Activated CD4-positive, alpha-beta T cell treated with anti-CD3 and anti-CD28 coated beads, Interleukin-2, Interleukin-6, amounts not matched to agents 100 ng/mL and 50 ng/mL, durations not matched to agents 16 hours and 8 hours (primary cell): Measurements from ENCODE around the gene GP5.

ENCODE experiments used
- DNase-seq: peaks from one replicate; pipeline ENCODE4 v3.0.0-alpha.2; 2020

GP5 gene

GRCh38 chr3:194375473-194376240 is 23.4 kb downstream of the GP5 start:
- DNase-seq: no peak

DNA sequence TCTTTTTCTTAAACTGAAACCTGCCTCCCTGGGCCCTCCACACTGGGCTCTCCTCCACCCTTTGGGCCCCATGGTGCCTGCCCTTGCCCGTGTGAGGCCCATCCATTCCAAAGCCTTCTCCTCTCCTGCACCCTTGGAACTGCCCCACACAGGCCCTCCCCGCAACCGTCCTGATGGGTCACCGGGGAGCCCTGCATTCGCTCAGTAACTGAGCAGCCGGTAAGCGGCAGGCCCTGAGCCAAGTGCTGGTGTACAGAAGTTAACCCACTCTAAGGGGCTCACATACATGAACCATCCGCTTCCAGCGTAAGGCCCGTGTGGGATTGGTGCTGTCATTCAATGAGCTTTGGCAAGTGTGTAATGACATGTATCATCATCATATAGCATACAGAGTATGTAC is 24.1 kb downstream of the GP5 start:
- DNase-seq: no peak

DNA sequence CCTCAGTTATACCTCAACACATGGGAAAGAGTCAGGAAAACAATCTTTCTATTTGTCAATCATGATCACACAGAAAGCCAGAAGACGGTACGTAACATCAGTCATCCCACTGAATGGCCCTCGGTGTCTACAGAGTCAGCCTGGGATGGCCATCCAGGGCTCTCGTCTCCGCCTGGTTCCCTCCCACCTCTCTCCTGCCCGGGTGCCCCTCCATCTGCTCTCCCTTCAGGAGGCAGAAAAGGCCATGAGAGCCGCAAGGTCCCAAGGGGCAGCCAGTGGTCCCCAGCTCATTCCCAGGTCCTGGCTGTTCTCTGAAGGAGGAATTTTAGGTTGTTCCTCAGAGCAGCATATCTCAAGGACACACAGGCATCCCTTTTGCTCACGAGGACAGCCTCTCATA is 25.2 kb downstream of the GP5 start:
- DNase-seq: no peak

- no peak for DNase-seq
These were observed 26.0 kb downstream of the GP5 start for GRCh38 chr3:194373028-194373427.

GRCh38 chr3:194370753-194371152 is 28.3 kb downstream of the GP5 start:
- DNase-seq: no peak

GRCh38 chr3:194369522-194370279 is 29.4 kb downstream of the GP5 start, which contains the start of gene LRRC15:
TSS of gene LRRC15 (minus strand) at chr3:194369743. CDS start at chr3:194361043, 8,700 bp downstream.
- DNase-seq: no peak

DNA sequence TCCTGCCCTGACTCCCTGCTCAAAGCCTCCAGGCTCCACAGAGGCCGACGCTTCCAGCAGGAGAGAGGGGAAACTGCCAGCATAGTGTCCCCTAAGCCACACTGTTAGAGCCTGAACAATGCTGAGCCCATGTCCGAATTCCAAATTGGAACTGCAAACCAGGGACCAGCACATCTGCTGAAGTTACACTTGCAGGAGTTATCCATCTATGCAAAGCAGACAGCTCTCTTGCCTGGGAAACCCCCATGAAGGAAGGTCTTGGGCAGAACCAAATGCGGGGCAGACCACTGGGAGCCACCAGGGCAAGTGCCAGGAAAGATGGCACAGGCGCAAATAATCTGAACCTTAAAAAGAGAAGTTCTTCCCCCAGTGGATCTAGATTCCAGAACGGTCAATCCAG is 30.1 kb downstream of the GP5 start:
- no peak for DNase-seq

DNA sequence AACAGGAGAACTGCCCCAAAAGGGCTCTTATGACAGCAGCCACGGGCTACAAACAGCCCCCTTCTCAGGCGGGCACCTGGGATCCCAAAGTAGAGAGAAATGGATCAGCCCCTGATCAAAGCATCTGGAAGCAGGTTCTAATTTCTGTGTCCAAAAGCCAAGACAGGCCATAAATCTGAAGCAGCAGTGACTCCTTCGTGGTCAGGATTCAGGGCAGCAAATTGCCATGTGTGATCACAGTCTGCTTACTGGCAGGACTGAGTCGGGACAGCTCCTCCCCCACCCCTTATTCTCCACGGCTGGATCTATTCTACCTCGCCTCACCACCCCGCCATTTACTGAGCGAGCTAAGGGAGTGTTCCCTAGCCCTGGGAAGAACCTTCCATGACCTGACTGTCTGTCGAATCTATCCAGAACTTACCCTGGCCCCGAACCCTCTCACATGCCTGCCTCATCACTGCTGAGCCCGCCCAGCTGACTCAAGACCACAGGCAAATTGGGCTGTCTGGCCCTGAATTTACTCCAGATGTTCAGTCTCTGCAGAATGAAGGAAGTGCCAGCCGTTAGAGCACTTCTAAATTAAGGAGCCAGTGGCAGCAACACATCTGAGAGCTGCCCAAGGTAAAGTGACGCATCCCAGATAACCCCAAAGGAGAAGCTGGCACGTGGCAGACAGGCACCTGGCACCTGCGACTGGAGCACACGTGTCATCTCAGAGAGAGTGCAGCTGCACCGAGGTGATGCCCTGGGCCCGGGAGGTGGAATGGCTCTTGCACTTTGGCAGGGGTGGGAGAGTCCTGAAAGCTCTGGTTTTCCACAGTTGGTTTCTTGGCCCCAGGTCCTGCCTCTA is 30.8 kb downstream of the GP5 start:
- DNase-seq: no peak

GRCh38 chr3:194365978-194366490 is 33.0 kb downstream of the GP5 start:
- no peak for DNase-seq

DNA sequence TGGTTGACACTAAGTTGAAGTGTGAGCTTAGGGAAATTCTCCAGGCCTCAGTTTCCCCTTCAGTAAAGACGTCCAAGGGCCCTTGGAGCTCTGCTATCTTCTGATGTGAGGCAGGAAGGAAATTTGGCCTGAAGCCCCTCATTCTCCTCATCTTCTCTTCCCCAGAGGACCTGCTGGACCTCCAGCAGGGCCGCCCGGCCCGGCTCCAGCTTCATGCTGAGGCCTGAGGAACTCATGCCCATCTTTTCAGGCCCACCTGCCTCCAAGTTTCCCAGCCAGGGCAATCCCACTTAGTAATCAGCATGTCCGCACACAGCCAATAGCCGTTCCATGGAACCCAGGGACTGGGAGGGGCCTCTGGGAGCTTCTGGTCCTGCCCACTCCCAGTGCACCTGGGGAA is 33.5 kb downstream of the GP5 start:
- DNase-seq: no peak

DNA sequence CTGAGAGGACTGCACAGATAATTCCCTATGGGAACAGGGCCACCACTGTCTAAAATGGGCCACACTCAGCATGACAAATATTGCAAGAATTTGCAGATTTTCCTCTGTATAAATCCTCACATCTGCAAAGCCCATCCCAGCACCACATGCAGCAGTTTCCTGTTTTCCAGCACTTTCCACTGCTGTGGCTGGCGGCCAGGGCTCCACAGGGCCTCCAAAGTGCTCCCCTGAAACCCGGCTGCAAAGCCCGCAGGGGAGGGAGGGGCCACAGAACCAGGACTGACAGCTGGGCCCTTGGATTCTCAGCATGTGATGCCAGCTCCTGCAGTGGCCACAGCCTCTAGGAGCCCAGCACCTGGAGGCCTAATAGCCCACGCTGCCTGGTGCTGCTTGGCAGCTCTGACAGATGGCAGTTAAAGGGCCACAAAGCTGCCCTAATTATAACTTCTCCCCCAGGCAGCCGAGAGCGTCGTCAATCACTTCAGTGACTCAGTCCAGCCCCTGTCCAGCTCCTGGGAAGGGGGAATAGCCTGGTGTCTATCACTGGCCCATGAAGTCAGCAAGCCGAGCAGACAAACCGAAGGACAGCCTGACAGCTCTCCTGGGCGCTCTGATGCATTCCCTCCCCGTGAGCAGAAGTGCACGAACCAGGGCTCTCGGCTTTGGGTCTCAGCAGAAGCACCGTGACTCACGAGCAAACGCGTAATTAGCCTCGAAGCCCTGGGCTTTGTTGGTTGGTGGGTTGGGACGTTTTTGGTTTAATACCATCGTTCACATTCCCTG is 34.2 kb downstream of the GP5 start:
- DNase-seq: no peak

DNA sequence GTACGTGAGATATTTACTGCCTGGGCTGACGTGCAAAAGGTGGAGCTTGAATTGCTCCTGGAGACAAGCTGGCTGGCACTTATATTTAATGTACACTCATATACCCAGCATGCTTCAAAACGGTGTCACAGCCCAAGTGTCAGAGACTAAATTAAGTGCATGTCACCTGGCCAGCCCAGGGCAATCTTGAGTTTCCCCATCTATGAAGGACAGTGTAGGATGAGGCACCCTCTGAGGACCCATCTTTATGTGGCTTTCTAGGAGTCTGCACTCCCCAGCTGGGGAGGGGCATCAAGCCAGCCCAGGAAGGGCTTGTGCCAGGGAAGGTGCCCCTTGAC is 34.8 kb downstream of the GP5 start:
- DNase-seq: no peak

GRCh38 chr3:194360568-194360967 is 38.5 kb downstream of the GP5 start:
- no peak for DNase-seq

- DNase-seq: no peak
These were observed 41.4 kb downstream of the GP5 start for GRCh38 chr3:194357681-194358080.

DNA sequence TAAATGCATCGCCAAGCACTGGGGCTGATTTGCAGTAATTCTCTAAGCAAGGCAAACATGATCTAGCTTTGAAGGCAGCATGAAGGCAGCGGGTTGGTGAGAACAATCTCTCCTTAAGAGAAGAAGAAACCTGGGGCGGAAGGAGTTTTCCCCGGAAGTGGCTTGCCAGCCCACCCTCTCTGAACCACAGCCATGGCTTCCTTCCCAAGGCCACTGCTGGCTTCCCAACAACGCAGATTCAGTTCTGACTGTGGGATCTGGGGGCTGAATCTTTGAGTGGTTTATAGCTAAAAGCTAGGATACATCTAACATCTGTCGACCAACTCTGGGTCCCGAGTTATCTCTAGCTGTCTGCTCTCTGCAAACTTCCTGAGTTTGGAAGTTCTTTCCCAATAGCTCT is 43.7 kb downstream of the GP5 start:
- no peak for DNase-seq

GRCh38 chr3:194354315-194354714 is 44.8 kb downstream of the GP5 start:
- no peak for DNase-seq

- DNase-seq: no peak
These were observed 46.3 kb downstream of the GP5 start for GRCh38 chr3:194352667-194353246.

GRCh38 chr3:194351952-194352536 is 47.0 kb downstream of the GP5 start:
- DNase-seq: no peak

DNA sequence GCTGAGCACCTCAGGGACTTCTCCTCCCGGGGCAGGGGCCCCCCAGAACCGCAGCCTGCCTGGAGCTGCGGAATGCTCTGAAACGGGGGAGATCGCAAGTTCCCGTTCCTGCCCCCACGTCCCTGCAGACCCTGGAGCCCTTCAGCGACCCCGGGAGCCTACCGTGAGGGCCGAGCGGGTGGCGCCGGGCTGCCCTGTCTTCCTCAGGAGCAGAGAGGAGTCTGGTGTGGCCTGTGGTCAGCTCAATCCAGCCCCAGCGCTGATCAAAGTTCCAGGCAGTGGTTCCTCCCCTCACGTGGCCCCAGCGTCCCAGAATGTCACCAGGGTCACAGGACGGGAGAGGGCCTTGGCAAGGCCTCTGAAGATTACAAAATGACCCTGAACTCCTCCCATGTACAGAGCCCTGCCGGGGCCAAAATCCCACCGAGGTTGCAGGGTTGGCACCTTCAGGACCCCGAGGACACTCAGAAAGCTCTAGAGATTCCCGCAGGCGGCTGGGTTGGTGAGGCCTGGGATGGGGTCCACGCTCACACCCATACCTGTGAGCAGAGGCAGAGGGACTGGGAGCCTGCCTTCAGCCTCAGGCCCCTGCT is 47.9 kb downstream of the GP5 start, which contains the start of gene CPN2:
CPN2 (minus strand) TSS at position 249 of the 593 bp plus-strand sequence. CDS start 8,626 bp downstream, outside the sequence.
- DNase-seq: no peak

DNA sequence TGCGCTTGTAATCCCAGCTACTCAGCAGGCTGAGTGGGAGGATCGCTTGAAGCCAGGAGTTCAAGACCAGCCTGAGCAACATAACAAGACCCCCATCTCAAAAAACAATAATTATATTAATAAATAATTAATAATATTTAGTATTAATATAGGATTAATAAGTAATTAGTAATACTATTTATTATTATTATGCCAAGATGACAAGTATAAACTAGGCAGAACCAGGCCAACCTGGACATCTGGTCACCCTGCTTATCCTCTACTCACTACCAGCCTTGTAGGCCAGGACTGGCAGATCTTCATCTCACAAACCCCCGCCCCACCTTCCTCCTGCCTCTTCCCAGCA is 48.4 kb downstream of the GP5 start:
- DNase-seq: no peak

DNA sequence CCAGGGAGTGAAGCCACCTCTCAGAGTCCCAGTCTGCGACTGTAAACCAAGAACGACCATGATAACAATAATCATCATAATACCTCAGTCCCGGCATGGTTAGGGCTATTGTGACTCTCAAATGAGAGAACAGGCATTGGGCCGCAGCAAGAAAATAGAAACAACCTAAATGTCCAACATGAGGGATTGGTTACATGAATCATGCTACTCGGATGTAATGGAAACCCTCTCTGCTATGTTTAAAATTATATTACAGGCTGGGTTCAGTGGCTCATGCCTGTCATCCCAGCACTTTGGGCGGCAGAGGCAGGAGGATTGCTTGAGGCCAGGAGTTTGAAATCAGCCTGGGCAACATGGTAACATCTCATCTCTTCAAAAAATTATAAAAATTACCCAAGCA is 50.7 kb downstream of the GP5 start:
- no peak for DNase-seq
